OCI-M1 (cell line): ENCODE measurements around the gene FGF5.
"Not testable (repeated sequence)": the region's sequence is repeated elsewhere in the genome, so short reads cannot be mapped to it uniquely, and the experiment has no call there.

ENCODE experiments used
- DNase-seq: peaks from one replicate; lab custom pipeline; 2025; lab: John Stamatoyannopoulos, UW

FGF5 gene, protein sequence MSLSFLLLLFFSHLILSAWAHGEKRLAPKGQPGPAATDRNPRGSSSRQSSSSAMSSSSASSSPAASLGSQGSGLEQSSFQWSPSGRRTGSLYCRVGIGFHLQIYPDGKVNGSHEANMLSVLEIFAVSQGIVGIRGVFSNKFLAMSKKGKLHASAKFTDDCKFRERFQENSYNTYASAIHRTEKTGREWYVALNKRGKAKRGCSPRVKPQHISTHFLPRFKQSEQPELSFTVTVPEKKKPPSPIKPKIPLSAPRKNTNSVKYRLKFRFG

DNA sequence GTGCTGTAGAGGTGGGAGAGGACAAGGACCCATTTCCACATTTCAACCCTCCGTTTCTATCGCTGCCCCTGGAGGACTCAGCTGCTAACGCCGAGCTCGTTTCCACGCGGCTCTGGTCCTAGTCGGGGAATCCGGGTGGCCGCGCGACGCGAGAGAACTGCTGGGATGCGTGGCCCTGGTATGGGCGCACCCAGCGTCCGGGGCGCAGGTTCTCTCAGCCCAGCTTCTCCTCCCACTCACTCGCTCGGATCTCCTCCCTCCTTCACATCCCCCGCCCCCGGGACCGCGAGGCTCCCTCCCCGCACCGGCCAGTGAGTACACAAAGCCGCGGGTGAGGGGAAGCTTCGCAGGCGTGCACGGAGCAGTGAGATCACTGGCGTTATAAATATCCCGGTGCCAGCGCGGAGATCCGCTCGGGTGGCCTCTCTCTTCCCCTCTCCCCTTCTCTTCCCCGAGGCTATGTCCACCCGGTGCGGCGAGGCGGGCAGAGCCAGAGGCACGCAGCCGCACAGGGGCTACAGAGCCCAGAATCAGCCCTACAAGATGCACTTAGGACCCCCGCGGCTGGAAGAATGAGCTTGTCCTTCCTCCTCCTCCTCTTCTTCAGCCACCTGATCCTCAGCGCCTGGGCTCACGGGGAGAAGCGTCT lies at the start of gene FGF5:
FGF5 (plus strand) TSS at position 412 of the 649 bp plus-strand sequence; CDS start at position 573, 161 bp downstream.
- DNase-seq, result peak; percentile 56

DNA sequence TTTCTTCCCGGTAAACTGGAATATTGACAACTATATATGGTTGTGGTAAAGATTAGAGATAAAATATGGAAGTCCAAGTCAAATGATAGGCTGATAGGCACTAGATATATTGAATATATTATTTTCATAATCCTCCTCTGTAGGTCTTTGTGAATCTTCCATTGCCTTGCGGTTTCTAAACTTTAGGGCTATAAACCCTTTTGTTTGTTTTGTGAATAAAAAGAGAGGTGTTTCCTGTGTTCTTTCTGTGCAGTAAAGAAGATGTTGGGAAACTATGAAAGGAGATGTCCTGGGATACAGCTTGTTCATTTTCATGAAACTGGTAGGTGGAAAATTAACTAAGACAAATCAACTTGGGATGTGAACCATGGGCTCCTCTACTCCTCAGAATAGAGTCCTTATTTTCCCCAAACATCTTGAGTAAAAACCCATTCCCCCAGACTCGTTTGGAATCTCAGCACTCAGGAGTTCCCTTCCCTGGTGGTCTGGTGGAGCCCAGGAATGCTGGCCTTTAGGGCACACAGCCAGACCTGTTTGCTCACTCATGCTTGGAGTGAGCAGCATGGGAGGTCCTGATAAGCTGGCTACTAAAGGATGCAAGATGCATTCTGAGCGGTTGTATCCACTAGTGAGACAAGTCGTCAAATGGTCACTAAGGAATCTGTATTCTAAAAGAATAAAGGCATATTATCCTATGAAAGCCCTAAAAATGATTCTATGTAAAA lies 47.0 kb upstream of the FGF5 start:
- peak; percentile 17 for DNase-seq

DNA sequence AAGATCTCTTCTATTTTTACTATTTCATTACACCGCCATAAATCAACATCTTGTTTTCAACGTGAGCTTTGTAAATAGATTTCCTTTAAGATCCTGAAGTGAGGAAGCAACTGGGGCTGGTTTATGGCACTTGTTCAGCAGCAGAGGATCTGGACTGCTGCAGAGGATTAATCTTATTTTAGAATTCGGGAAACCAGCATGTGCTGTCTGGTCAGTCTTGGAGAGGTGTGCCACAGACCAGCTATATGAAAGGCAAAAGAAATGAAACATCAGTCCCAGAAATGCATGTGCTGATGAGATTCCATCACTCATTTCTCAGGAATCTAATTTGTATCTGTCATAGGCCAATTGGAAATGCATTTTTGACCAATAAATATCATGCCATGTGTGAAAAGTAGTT lies 45.8 kb upstream of the FGF5 start:
- no peak for DNase-seq

DNA sequence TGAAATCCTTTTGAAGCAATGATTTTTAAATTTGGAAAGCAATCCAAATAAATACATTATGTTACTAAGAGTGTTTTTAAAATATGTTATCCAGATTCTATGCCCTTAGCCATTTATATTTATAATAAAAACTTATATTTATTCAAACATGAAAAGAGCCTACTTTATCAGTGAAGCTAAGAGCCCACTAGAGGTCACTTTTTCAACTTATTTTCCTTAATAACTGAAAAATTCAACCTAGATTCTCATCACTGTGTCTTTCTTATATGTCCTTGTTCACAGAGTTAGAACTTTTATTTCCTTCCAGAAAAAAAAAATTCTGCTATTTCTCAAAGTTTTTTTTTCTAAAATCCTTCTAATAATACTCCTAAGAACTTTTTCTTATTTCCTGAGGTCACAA lies 45.3 kb upstream of the FGF5 start:
- DNase-seq, result peak; percentile 57

DNA sequence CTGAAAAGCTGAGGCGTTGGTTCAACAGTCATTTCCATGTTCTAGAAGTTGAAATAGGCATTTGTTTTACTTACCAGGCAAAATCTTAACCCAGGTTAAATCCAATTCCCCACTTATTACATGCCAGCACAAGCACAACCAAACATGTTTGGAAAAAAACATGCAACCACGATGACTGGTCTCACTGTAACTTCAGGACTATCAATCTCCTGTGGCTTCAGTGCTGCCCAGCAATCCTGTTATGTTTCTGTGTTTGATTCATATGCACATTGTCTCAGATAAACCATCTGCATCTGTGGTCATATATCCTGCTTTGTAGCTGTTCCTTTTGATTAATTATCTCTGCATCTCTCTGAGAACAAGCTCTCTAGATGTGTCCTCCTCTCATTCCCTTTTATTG lies 40.9 kb upstream of the FGF5 start:
- no peak for DNase-seq

- no peak for DNase-seq
Observed at GRCh38 chr4:80226094-80226493, 40.4 kb upstream of the FGF5 start.

- no peak for DNase-seq
Observed at GRCh38 chr4:80228460-80228859, 38.0 kb upstream of the FGF5 start.

DNA sequence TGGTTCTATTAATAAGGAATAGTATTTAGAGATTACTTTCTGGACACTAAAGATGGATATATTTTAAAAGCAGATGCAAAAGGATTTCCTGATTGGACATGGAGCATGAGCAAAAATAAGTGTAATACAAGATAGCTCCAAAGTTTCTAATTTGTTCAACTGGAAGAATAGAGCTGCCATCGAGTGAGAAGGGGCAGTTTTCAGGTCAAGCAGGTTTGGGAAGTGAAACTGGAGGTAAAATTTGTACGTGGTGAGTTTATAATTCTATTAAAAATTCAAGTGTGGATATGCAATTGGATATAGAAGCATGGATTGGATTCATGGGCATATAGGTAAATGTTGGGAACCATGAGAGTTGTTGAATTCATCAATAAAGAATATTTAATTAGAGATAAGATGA lies 37.3 kb upstream of the FGF5 start:
- no peak for DNase-seq

GRCh38 chr4:80229590-80229989 lies 36.9 kb upstream of the FGF5 start:
- no peak for DNase-seq

GRCh38 chr4:80231180-80231579 lies 35.3 kb upstream of the FGF5 start:
- no peak for DNase-seq

DNA sequence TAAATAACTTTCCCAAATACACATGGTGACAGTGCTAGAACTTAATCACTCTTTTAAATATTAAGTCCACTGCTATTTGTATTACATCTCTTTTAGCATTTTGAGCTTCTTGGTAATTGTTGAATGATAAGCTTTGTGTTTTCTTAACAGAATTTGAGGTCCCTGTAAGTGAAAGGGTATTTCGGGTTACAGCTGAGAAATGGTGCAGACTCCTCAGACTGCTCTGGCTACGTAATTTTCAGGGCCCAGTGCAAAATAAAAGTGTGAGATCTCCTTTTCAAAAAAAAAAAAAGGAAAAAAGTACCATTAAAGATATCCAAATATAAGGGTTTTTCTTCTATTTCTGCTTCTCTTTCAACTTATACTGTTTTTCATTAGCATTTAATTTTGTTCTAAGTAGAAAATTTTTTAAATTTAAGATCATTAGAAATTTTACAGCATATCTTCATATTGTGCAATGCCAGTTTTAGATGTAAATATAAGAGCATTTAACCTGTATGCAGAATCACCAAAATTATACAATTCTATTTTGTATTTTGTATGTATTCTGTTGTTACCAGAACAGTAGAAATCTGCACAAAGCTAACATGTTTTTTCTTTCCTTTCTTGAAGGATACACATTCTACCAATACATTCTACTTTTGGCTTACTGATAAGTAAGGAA lies 33.6 kb upstream of the FGF5 start:
- no peak for DNase-seq

GRCh38 chr4:80233390-80233789 lies 33.1 kb upstream of the FGF5 start:
- DNase-seq, result no peak

DNA sequence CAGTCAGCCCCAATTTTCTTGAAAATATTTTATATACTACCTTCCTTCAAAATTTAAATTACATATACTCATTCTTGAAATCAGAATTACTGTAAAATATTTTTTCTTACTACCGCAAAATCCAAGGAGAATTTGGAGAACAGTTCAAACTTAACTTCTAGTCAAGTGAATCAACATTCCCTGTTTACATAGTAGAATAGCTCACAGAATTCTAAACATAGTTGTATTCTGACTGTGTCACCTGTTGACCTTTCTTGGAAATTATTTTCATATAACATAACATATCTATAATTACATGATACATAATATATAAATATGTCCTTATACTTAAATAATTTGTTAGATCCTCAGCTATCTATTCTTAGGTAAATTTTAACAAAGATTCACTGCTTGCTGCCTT lies 31.0 kb upstream of the FGF5 start:
- DNase-seq, result no peak

DNA sequence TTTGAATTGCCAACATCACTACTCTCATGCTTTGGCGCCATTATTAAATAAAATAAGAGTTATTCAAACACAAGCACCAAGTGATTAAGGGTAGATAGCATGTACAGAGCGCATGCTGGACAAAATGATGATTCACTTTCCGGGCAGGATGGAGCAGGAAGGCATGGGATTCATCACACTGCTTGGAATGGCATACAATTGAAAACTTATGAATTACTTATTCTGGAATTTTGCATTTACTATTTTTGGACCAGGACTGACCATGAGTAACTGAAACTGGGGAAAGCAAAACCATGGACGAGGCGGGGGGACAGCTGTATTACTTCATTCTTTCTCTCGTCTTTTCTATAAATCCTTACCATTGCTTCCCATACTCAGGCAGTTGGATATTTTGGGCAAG lies 28.5 kb upstream of the FGF5 start:
- no peak for DNase-seq

DNA sequence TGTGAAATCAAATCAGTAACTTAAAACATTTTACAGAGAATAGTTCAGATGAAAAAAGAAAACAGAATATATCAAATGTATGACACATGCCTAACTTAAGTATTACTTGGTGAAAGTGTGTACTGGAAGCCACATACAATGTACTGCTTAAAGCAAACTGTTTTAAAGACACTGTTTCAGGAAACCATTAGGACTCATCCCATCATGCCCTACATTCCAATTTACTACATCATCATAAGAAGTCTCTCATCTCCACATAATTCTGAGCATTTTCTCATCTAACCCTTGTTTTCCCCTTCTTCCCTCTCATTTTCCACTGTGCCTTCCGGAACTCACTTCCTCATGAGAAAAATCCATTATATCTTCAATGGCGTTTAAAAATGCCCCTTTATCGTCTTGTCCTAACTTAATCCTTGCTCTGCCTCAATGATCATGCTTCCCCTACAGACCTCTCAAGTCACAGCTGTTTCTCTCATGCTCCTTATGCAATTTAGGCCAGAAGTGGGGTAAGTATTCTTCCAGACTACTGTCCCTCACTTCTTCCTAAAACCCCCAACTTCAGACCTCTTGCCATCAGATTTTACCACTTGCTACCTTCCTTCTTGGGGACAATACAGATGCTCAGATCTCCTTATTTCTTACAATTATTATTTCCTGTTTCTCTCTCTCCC lies 26.8 kb upstream of the FGF5 start:
- no peak for DNase-seq

GRCh38 chr4:80240976-80241375 lies 25.5 kb upstream of the FGF5 start:
- no peak for DNase-seq

- DNase-seq, result no peak
Observed at GRCh38 chr4:80243274-80244018, 23.0 kb upstream of the FGF5 start.

DNA sequence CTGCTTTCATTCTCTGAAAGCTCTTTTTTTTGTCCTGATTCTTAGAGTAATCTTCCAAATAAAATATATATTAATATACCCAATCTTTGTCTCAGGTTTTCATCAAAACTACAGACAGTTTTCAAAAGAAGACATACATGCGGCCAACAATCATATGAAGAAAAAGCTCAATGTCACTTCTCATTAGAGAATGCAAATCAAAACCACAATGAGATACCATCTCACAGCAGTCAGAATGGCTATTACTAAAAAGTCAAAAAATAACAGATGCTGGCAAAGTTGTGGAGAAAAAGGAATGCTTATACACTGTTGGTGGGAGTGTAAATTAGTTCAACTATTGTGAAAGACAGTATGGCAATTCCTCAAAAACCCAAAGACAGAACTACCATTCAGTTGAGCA lies 19.0 kb upstream of the FGF5 start:
- DNase-seq, result not testable (repeated sequence)

DNA sequence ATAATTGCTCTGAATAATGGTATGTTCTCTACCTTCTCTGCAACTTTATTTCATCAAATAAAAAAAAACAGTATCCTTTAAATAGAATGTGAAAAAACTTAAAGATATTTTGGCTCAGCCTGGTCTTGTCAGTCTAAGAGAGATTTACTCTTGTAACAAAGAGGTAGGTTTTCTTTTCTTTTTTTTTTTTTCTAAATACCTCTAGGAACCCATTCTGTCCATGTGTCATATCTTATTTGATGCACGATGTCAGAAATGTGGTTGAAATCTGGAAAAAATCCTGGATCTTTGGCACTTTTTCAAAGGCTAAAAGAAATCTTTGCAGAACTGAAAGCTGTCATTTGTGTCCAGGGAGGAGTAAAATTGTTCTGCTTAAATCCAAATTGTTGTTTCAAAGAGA lies 17.3 kb upstream of the FGF5 start:
- DNase-seq, result no peak

GRCh38 chr4:80252427-80252826 lies 14.0 kb upstream of the FGF5 start:
- DNase-seq, result peak; percentile 46

- no peak for DNase-seq
Observed at GRCh38 chr4:80252953-80253352, 13.5 kb upstream of the FGF5 start.
